GM21360 (cell line): ENCODE measurements around the gene IRAG1.
"Not testable (repeated sequence)": the region's sequence is repeated elsewhere in the genome, so short reads cannot be mapped to it uniquely, and the experiment has no call there.

Source experiments
- ATAC-seq: cut with Tn5 transposase; IDR thresholded peaks from one replicate; pipeline ENCODE4 v1.9.1; 2021; ENCODE audit warnings: mild to moderate bottlenecking, moderate library complexity; ENCODE audit not compliant: unreplicated experiment

The IRAG1 gene

GRCh38 chr11:10709299-10710086 lies 15.9 kb upstream of the IRAG1 start:
- no peak for ATAC-seq

GRCh38 chr11:10708131-10708530 lies 14.6 kb upstream of the IRAG1 start:
- no peak for ATAC-seq

- no peak for ATAC-seq
Observed at GRCh38 chr11:10701982-10702381, 8.4 kb upstream of the IRAG1 start.

GRCh38 chr11:10699072-10699471 lies 5.5 kb upstream of the IRAG1 start:
- ATAC-seq: no peak

GRCh38 chr11:10697323-10697620 lies 3.7 kb upstream of the IRAG1 start:
- no peak for ATAC-seq

GRCh38 chr11:10696468-10697322 lies 3.1 kb upstream of the IRAG1 start:
- ATAC-seq: no peak

- no peak for ATAC-seq
Observed at GRCh38 chr11:10695833-10696232, 2.3 kb upstream of the IRAG1 start.

- ATAC-seq: no peak
Observed at GRCh38 chr11:10694486-10695239, 1.1 kb upstream of the IRAG1 start.

- ATAC-seq: no peak
Observed at GRCh38 chr11:10692531-10693115, 932 bp downstream of the IRAG1 start.

- no peak for ATAC-seq
Observed at GRCh38 chr11:10688401-10688800, 5.2 kb downstream of the IRAG1 start.

GRCh38 chr11:10686311-10686710 lies 7.2 kb downstream of the IRAG1 start:
- ATAC-seq: no peak

GRCh38 chr11:10683429-10683828 lies 10.1 kb downstream of the IRAG1 start:
- no peak for ATAC-seq

GRCh38 chr11:10680956-10681487 lies 12.5 kb downstream of the IRAG1 start:
- no peak for ATAC-seq

GRCh38 chr11:10680279-10680678 lies 13.3 kb downstream of the IRAG1 start:
- not testable (repeated sequence) for ATAC-seq

GRCh38 chr11:10679644-10680043 lies 13.9 kb downstream of the IRAG1 start:
- no peak for ATAC-seq

GRCh38 chr11:10678101-10678500 lies 15.5 kb downstream of the IRAG1 start:
- ATAC-seq: no peak

- ATAC-seq: no peak
Observed at GRCh38 chr11:10676919-10677318, 16.6 kb downstream of the IRAG1 start.

GRCh38 chr11:10674911-10675440 lies 18.6 kb downstream of the IRAG1 start:
- ATAC-seq: no peak

GRCh38 chr11:10674440-10674855 lies 19.1 kb downstream of the IRAG1 start:
- no peak for ATAC-seq

GRCh38 chr11:10673501-10674062 lies 20.0 kb downstream of the IRAG1 start:
- no peak for ATAC-seq
